K562 (cell line): ENCODE data around the gene OTX2. TPM values are rescaled to one million over a fixed set of nuclear protein-coding genes. Genes with fewer than 3 reads are reported as not detected.

Source experiments
- ATAC-seq: fragments of 200-7000 bp; cut with Tn5 transposase; 3 replicates; pipeline ENCODE4 v1.9.1; 2020; ENCODE audit warnings: moderate library complexity
- BruUV-seq: library from RNA; stranded (reverse); fragments of 400-500 nt; replicated peaks from 2 replicates; lab custom pipeline; 2021; lab: Mats Ljungman, UMichigan
- CTCF ChIA-PET: fragments of 300-600 bp; formaldehyde crosslinking; extraction: SDS; loops from one replicate; lab custom pipeline; 2021; ENCODE audit warnings: low intra/inter-chr PET ratio; lab: Yijun Ruan, JAX
- POLR2A ChIA-PET: fragments of 300-600, 350-650 bp; sonication (Branson Sonifier 250); formaldehyde crosslinking; extraction: SDS; loops from one replicate; lab custom pipeline; 2021; ENCODE audit warnings: antibody characterized with exemption, inconsistent platforms; lab: Yijun Ruan, JAX
- DNase-seq, 4 experiments: peaks; one replicate each; pipeline versions ENCODE4 v3.0.0 to v3.0.0-alpha.2; 2011 to 2018; ENCODE audit warnings: low spot score in 3 of 4, mixed read lengths in 3 of 4; ENCODE audit errors: extremely low read depth in 1 of 4
- FAIRE-seq: peaks from 2 replicates; lab custom pipeline; 2011; peaks lifted over from hg19 to GRCh38; lab: Jason Lieb, UNC
- H2AFZ ChIP-seq: 2 replicates; pipeline ENCODE4 v1.6.0; 2011; ENCODE audit warnings: low read depth, low read length, control low read depth, inconsistent platforms
- H3K27ac ChIP-seq: fragments of 200-600 bp; 3 replicates; pipeline ENCODE4 v1.8.0; 2011; ENCODE audit warnings: low read depth, mild to moderate bottlenecking, control low read depth, inconsistent platforms, low read length, moderate library complexity, mixed read lengths; ENCODE audit errors: extremely low read depth
- H3K27me3 ChIP-seq, 2 experiments: fragments of 300-600 bp in 1 of 2; 2 replicates in 1 of 2; 3 replicates in 1 of 2; pipeline versions ENCODE4 v1.6.0 to v1.8.0; 2011; ENCODE audit warnings: inconsistent platforms in 2 of 2, low read length in 2 of 2, mild to moderate bottlenecking in 1 of 2, mixed read lengths in 1 of 2, moderate library complexity in 1 of 2; ENCODE audit not compliant: control insufficient read depth in 2 of 2, insufficient read depth in 2 of 2
- H3K36me3 ChIP-seq: fragments of 300-600 bp; 3 replicates; pipeline ENCODE4 v1.8.0; 2011; ENCODE audit warnings: mild to moderate bottlenecking, low read length, inconsistent platforms; ENCODE audit not compliant: control insufficient read depth, insufficient read depth
- H3K4me1 ChIP-seq, 2 experiments: fragments of 200-600 bp in 1 of 2; replicated peaks in 1 of 2; 2 replicates in 1 of 2; 3 replicates in 1 of 2; pipeline versions ENCODE4 v1.5.1 to v1.8.0; 2011; ENCODE audit warnings: inconsistent platforms in 2 of 2, low read length in 2 of 2, mild to moderate bottlenecking in 1 of 2, mixed read lengths in 1 of 2, moderate library complexity in 1 of 2; ENCODE audit not compliant: control insufficient read depth in 2 of 2, insufficient read depth in 2 of 2
- H3K4me2 ChIP-seq: 2 replicates; pipeline ENCODE4 v1.6.1; 2011; ENCODE audit warnings: low read length, control low read depth, inconsistent platforms, mixed read lengths; ENCODE audit not compliant: insufficient read depth
- H3K4me3 ChIP-seq: fragments of 200-600 bp; sonication (generic), shearing (Covaris generic); 2 replicates; pipeline ENCODE4 v1.5.1; 2016; ENCODE audit warnings: control low read depth, inconsistent platforms
- H3K79me2 ChIP-seq: fragments of 200-600 bp; 3 replicates; pipeline ENCODE4 v1.8.0; 2011; ENCODE audit warnings: low read length, inconsistent platforms; ENCODE audit not compliant: control insufficient read depth, insufficient read depth
- H3K9ac ChIP-seq, 2 experiments: 2 replicates each; pipeline versions ENCODE4 v1.6.0 to v1.6.1; 2011; ENCODE audit warnings: low read depth in 2 of 2, low read length in 2 of 2, control low read depth in 1 of 2, inconsistent platforms in 1 of 2, mild to moderate bottlenecking in 1 of 2, mixed read lengths in 1 of 2; ENCODE audit not compliant: insufficient read depth in 1 of 2
- H3K9me1 ChIP-seq: one replicate; pipeline ENCODE4 v1.6.0; 2011; ENCODE audit warnings: inconsistent platforms, mild to moderate bottlenecking, low read length, moderate library complexity; ENCODE audit not compliant: control insufficient read depth, insufficient read depth
- H3K9me3 ChIP-seq: replicated peaks from 2 replicates; pipeline ENCODE4 v1.5.1; 2011; ENCODE audit warnings: low read depth, low read length, inconsistent platforms; ENCODE audit not compliant: control insufficient read depth, insufficient read depth
- H4K20me1 ChIP-seq: replicated peaks from 2 replicates; pipeline ENCODE4 v1.6.1; 2011; ENCODE audit warnings: low read length, inconsistent platforms, mixed read lengths; ENCODE audit not compliant: control insufficient read depth, insufficient read depth
- ETV6 ChIP-seq, 3 experiments: fragments of 150-350 bp in 1 of 3; sonication (generic) in 1 of 3; formaldehyde crosslinking in 1 of 3; IDR thresholded peaks; 2 replicates each; pipeline versions ENCODE4 v1.6.1 to v1.8.0; 2014 to 2022; ENCODE audit warnings: borderline replicate concordance in 2 of 3, low read depth in 2 of 3, antibody characterized with exemption in 1 of 3, low read length in 1 of 3, mild to moderate bottlenecking in 1 of 3, missing genetic modification reagents in 1 of 3
- HEY1 ChIP-seq: fragments of 250-450 bp; sonication (Bioruptor Pico); IDR thresholded peaks from 2 replicates; pipeline ENCODE4 v1.5.0; 2020; ENCODE audit warnings: mild to moderate bottlenecking, moderate library complexity, borderline replicate concordance
- PRPF4 ChIP-seq: fragments of 200-400 bp; formaldehyde crosslinking; IDR thresholded peaks from one replicate; pipeline ENCODE4 v1.6.1; 2017; ENCODE audit warnings: low read length, low read depth, mild to moderate bottlenecking; ENCODE audit not compliant: insufficient read depth, poor library complexity, severe bottlenecking
- SRSF9 ChIP-seq: fragments of 200-400 bp; formaldehyde crosslinking; IDR thresholded peaks from 2 replicates; pipeline ENCODE4 v1.6.1; 2017; ENCODE audit warnings: low read depth, low read length, borderline replicate concordance
- ZNF431 ChIP-seq: sonication (generic); formaldehyde crosslinking; IDR thresholded peaks from 2 replicates; pipeline ENCODE4 v1.8.0; 2022; ENCODE audit warnings: mild to moderate bottlenecking, missing genetic modification reagents
- ZNF696 ChIP-seq: fragments of 250-450 bp; sonication (Bioruptor Pico); conservative IDR thresholded peaks from 2 replicates; pipeline ENCODE4 v1.4.0; 2020; ENCODE audit warnings: mild to moderate bottlenecking, moderate library complexity
- WGBS: fragments of 100-300 bp; shearing (Covaris generic); methylation state at CpG from one replicate; pipeline ENCODE4 v1.1.6; 2016; ENCODE audit warnings: low coverage, mixed read lengths; ENCODE audit not compliant: insufficient coverage; ENCODE audit errors: missing lambda C conversion rate; 5-methylcytosine and 5-hydroxymethylcytosine counted together
- in situ Hi-C: fragments of 300-500 bp; cut with MboI; formaldehyde crosslinking; loops from 4 replicates; pipeline ENCODE4 v1.15.0; 2018; ENCODE audit warnings: inconsistent platforms, mixed read lengths
- intact Hi-C: fragments of 100-400 bp; cut with micrococcal nuclease; formaldehyde crosslinking; loops from 2 replicates; pipeline ENCODE4 v1.14.2; 2022
- polyA plus RNA-seq, 8 experiments: library from polyadenylated mRNA; depleted of rRNA in 4 of 8; stranded (reverse) in 5 of 8; unstranded in 3 of 8; fragments of >200 nt; fragmentation: Nextera tagmentation in 2 of 8; fragmentation: Illumina TruSeq in 1 of 8; extraction: Ambion mirVana in 2 of 8; extraction: Trizol in 1 of 8; gene quantifications; 2 replicates each; pipeline versions ENCODE4 v1.2.1 to v1.2.3, GENCODE V29; 2011 to 2014; ENCODE audit warnings: inconsistent platforms in 1 of 8, missing spikeins in 1 of 8
- total RNA-seq, 7 experiments: library from RNA; depleted of rRNA in 6 of 7; stranded (reverse); fragments of >200 nt in 6 of 7; fragmentation: Illumina TruSeq in 2 of 7; extraction: Trizol in 2 of 7; gene quantifications; 2 replicates each; pipeline versions ENCODE4 v1.2.1 to v1.2.3, GENCODE V29; 2011 to 2021; ENCODE audit warnings: low replicate concordance in 1 of 7
- TF ChIP-seq, protein P1 (sequence below): sonication (generic); formaldehyde crosslinking; IDR thresholded peaks from 2 replicates; pipeline ENCODE4 v1.9.0; 2022; ENCODE audit warnings: mild to moderate bottlenecking, missing genetic modification reagents
- TF ChIP-seq, protein P2 (sequence below): fragments of 200-600 bp; sonication (generic); IDR thresholded peaks from one replicate; pipeline ENCODE4 v1.6.1; 2012; ENCODE audit warnings: mild to moderate bottlenecking, low read depth, low read length, inconsistent platforms

Gene OTX2
- total and polyA plus RNA-seq, 9 of the 15 experiments (the other 6 are each of a cell fraction or from before 2014, with no cell fraction given) = not detected

DNA sequence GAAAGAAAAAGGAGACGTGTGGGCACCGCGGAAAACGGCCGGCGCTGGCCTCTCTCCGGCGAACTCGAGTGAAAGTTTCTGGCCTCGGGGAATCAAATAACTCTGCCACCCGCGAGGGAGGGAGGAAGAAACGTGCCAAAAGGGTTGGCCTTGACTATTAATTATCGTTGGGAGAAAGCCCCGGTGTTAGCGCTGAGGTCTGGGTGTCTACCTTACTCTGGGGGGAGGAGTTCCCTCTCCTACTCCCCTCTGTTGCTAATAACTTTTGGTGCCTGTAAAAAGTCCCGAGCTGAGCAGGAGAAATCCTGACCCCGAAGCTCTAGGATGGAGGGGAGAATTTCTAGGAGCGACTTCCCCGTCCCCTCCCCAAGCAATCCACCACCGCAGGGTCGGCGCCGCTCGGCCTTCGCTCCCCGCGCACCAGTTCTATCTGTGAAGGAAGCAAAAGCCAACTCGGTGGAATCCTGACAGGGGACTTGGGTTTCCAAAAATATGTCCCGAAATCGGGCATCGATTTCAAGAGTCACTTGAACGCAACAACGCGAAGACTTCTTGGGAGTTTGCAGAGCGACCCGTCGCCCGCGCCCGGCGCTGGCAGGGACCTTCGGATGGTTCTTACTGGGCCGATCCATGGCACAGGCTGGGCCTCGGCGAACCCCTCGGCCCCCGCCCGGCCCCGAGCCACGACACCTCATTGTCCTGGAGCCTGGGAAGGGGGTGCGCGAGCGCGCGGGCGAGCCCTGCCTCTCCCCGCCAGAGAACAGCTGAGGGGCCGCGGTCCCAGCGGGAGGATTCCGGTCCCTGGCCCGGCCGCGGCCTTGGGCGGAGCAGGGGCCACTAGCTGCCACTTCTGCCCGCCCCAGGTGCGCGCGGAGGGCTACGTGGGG, 1.7 kb downstream of the OTX2 start:
- Histone ChIP-seq H3K4me2 (no peak overlapping the region), H3K36me3 (no peaks in the 10 kb centered on the region), H3K79me2 (no peaks in the 10 kb centered on the region), H3K27ac (no peak overlapping the region), H3K4me1 (peaks cover 0 to 3% of the 10 kb centered on the region in 2 experiments; a peak in 2 of 5 replicates), H3K9me1 (no peaks in the 10 kb centered on the region), H2AFZ (no peak overlapping the region), H3K27me3 (peaks cover 9 to 48% of the 10 kb centered on the region in 2 experiments; a peak in 4 of 5 replicates), H3K9ac (no peak overlapping the region), H4K20me1 (no peaks in the 10 kb centered on the region), H3K9me3 (no peaks in the 10 kb centered on the region), H3K4me3 (no peak overlapping the region)
- no TSS peak for BruUV-seq
- intact Hi-C loops (no loop called here), in situ Hi-C loops (no loop called here)
- ATAC-seq = no peak
- ChIA-PET POLR2A (interaction anchor here (0.6 kb wide), 1 partner anchor 717 kb away, joined by 3 read pairs; no protein-coding TSS in a partner anchor), CTCF (no interaction called here)
- no peak for DNase-seq
- 11% methylated on average over 25 of the region's 71 CpGs for WGBS
- no peak for FAIRE-seq
- TF ChIP-seq ZNF696 = no peak
- TF ChIP-seq, protein P1, sequence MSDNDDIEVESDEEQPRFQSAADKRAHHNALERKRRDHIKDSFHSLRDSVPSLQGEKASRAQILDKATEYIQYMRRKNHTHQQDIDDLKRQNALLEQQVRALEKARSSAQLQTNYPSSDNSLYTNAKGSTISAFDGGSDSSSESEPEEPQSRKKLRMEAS (CRISPR knock-in tag) = no peak
- no peak for TF ChIP-seq HEY1
- TF ChIP-seq PRPF4 = no peak
- TF ChIP-seq, protein P2, sequence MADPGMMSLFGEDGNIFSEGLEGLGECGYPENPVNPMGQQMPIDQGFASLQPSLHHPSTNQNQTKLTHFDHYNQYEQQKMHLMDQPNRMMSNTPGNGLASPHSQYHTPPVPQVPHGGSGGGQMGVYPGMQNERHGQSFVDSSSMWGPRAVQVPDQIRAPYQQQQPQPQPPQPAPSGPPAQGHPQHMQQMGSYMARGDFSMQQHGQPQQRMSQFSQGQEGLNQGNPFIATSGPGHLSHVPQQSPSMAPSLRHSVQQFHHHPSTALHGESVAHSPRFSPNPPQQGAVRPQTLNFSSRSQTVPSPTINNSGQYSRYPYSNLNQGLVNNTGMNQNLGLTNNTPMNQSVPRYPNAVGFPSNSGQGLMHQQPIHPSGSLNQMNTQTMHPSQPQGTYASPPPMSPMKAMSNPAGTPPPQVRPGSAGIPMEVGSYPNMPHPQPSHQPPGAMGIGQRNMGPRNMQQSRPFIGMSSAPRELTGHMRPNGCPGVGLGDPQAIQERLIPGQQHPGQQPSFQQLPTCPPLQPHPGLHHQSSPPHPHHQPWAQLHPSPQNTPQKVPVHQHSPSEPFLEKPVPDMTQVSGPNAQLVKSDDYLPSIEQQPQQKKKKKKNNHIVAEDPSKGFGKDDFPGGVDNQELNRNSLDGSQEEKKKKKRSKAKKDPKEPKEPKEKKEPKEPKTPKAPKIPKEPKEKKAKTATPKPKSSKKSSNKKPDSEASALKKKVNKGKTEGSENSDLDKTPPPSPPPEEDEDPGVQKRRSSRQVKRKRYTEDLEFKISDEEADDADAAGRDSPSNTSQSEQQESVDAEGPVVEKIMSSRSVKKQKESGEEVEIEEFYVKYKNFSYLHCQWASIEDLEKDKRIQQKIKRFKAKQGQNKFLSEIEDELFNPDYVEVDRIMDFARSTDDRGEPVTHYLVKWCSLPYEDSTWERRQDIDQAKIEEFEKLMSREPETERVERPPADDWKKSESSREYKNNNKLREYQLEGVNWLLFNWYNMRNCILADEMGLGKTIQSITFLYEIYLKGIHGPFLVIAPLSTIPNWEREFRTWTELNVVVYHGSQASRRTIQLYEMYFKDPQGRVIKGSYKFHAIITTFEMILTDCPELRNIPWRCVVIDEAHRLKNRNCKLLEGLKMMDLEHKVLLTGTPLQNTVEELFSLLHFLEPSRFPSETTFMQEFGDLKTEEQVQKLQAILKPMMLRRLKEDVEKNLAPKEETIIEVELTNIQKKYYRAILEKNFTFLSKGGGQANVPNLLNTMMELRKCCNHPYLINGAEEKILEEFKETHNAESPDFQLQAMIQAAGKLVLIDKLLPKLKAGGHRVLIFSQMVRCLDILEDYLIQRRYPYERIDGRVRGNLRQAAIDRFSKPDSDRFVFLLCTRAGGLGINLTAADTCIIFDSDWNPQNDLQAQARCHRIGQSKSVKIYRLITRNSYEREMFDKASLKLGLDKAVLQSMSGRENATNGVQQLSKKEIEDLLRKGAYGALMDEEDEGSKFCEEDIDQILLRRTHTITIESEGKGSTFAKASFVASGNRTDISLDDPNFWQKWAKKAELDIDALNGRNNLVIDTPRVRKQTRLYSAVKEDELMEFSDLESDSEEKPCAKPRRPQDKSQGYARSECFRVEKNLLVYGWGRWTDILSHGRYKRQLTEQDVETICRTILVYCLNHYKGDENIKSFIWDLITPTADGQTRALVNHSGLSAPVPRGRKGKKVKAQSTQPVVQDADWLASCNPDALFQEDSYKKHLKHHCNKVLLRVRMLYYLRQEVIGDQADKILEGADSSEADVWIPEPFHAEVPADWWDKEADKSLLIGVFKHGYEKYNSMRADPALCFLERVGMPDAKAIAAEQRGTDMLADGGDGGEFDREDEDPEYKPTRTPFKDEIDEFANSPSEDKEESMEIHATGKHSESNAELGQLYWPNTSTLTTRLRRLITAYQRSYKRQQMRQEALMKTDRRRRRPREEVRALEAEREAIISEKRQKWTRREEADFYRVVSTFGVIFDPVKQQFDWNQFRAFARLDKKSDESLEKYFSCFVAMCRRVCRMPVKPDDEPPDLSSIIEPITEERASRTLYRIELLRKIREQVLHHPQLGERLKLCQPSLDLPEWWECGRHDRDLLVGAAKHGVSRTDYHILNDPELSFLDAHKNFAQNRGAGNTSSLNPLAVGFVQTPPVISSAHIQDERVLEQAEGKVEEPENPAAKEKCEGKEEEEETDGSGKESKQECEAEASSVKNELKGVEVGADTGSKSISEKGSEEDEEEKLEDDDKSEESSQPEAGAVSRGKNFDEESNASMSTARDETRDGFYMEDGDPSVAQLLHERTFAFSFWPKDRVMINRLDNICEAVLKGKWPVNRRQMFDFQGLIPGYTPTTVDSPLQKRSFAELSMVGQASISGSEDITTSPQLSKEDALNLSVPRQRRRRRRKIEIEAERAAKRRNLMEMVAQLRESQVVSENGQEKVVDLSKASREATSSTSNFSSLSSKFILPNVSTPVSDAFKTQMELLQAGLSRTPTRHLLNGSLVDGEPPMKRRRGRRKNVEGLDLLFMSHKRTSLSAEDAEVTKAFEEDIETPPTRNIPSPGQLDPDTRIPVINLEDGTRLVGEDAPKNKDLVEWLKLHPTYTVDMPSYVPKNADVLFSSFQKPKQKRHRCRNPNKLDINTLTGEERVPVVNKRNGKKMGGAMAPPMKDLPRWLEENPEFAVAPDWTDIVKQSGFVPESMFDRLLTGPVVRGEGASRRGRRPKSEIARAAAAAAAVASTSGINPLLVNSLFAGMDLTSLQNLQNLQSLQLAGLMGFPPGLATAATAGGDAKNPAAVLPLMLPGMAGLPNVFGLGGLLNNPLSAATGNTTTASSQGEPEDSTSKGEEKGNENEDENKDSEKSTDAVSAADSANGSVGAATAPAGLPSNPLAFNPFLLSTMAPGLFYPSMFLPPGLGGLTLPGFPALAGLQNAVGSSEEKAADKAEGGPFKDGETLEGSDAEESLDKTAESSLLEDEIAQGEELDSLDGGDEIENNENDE = no peak
- no peak for TF ChIP-seq SRSF9
- no peak for TF ChIP-seq ETV6 (IDR thresholded peaks at IDR 0.05; ENCODE audit: borderline replicate concordance in 1 of 2, low read depth in 2 of 2, low read length in 1 of 2)
- TF ChIP-seq ETV6 (CRISPR knock-in tag; IDR thresholded peaks at IDR 0.05; ENCODE audit: borderline replicate concordance) = no peak
- no peak for TF ChIP-seq ZNF431 (CRISPR knock-in tag)
